Activated CD8-positive, alpha-beta memory T cell treated with anti-CD3 and anti-CD28 coated beads for 48 hours (primary cell): ENCODE data around the gene MMP7.

Experiments used
- DNase-seq, 3 experiments: peaks; one replicate each; pipeline ENCODE4 v3.0.0-alpha.2; 2020; ENCODE audit warnings: low read depth in 2 of 3, low spot score in 2 of 3

MMP7 gene

DNA sequence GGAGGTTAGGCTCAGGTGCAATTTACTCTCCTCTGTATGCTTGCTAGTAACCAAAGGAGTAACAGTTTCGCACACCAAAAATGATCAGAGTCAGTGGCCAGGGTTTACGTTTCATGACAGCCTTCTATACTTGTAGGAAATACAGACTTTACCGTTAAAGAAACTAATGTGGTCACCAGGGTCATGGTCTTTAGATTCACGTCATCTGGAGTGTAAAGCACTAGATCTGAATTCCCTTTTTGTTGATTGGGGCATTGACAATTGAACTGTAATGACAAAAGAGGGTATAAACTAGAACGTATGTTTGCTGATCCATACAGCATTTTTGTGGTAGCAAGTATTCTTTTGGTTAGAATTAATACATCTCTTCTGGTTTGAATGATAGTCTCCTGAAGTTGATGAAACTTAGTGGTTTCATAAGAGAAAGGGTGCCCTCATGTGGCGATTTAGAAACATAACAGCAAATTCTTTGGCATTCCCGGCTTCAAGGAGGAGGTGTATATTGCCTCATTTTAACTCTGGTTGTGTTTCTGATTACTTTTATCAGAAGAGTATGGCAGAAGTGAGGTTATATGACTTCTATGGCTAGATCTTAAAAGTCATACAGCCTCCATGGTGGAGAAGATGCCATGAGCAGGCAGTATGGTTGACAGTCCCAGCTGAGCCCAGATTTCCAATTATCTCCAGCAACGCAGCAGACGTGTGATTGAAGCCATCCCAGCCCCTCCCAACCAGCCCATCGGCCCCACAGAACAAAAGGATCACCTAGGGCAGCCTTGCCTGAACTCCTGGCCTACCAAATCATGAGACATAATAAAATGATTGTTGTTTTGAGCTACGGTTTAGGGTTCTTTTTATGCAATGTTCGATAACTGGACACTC lies 35.1 kb downstream of the MMP7 start:
- no peak for DNase-seq

DNA sequence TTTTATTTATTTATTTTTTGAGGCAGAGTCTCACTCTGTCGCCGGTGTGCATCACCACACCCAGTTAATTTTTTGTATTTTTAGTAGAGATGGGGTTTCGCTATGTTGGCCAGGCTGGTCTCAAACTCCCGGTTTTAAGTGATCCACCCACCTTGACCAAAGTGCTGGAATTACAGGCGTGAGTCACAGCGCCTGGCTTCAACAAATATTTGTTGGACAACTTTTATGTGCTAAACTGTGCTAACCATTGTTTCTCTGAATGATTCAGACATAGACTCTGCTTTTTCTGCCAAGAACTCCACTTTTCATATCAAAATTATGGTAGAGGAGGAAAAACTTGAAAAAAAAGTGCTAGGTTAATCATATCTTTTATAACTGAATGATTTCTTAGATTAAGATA lies 36.3 kb downstream of the MMP7 start:
- no peak for DNase-seq

DNA sequence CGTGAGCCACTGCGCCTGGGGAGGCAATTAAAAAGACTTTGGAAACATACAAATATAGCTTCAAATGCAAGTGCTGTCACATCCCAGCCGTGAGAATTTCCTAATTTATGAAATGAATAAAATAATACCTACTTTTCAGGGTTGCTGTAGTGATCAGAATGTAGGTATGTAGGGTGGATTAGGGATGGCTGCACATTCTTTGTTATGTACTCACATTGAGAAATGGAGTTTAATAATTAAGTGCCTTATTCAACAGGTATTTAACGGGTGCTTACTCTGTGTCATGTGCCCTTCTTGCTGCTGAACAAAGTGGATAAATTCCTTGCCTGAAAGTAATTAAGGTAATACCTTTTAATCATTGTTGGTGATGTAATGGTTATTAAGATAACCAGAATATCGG lies 37.0 kb downstream of the MMP7 start:
- no peak for DNase-seq

DNA sequence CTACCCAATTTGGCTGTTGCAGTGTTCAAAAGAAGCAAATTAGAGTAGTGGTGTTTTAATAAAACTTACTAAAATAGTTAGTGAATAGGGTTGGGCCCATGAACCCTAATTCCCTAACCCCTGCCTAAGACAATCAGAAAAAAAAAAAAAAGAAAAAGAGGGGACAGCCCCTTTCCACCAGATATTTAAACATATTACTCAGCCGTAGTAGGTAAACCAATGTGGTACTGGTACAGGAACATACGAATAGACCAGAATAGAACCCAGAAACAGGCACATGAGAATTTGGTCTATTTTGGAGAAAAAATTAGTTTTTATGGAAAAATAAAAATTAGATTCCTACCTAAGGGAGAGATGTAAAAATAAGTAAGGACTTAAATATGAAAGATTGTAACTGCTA lies 38.6 kb downstream of the MMP7 start:
- DNase-seq, result no peak

DNA sequence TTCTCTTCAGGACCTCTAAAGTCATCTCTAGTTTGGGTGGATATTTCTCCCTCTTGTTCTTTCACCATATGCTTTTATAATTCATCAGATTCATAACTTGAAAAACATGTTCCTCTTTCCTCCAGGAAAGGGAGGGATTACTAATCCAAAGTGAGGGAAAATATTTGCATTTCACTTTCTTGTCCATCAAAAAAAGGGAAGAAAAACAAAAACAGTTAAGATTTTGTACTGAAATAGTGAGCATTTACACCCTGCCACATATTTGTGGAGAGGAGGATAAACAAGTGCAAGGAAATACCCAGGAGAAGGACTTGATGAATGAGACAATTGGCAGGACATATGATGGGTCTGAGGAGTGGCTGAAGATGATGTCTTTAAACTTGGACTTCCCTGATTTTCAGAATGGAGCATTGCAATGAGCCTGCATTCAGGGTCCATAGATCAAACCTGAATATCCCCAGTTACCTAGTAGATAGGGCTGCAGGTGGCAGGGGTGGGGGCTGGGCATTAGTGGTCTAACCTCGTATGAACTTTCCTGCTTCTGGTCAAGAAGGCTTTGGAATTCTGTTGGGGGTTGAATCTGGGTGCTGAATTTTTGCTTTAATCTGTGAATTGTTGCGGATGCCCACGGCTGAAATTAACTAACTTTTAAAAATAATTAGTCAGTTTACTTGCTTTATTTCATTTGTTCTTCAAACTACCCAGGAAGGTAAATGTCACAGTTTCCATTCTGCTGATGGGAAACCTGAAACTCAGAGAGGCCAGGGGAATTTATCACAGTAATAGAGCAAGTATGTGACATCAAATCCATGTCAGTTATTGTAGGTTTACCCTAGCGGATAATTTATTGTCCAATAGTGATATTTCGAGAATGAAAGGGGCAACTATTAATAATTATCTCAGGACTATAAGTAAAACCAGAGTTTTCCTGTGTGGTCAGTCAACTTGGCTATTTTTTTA lies 41.1 kb downstream of the MMP7 start:
- no peak for DNase-seq

DNA sequence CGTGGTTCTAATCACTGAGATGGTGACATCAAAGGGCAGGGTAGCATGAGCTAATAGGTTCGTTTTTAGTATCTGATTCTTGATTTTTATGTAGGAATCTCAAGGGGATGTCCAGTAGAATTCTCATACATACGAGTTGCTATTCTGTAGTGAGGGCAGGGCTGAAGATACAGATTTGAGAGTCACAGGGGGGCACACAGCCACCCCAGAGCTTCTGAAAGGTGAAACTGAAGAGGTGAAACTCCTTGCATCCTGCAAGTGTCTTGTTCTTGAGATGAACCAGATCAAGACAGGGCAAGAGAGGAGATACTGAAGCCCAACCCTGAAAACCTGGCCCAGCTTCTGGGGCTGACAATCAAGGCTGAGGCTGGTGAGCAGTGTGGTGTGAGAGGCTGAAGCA lies 42.3 kb downstream of the MMP7 start:
- DNase-seq, result no peak

DNA sequence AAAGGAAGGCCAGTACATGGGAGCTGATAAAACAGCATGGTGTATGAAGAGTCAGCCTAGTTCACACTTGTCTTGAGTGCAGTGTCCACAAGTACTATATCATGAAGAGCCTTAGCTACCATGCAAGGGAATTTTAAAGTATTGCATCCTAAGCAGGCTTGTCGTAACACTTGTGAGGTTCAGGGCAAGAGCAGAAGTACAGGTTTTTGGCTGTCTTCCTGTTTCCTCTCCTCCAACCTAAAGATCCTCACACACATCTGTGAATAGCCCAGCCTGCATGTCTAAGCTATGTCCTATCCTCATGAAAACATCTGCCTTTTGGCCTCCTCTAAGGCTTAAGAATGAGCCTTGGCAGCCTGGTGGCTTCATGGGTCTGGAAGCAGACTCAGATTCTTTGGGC lies 43.3 kb downstream of the MMP7 start:
- DNase-seq, result no peak

DNA sequence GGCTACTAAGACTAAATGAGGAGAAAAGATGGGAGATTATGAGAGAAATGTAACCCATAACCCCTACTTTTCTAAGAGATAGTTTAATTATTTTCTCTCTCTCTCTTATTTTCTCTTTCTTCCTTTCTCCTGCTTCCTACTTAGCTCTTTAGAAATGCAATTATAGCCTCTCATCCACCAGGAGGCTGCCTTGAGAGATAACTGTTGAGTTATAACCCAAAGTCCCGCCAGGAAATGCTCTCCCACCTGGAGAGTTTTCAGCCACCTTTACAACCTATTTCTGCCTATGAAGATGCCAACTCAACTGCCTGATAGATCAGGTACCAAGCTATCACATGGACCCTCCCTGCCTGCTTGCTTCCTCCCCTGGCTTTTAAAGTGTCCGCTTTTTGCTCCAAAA lies 44.0 kb downstream of the MMP7 start:
- no peak for DNase-seq

DNA sequence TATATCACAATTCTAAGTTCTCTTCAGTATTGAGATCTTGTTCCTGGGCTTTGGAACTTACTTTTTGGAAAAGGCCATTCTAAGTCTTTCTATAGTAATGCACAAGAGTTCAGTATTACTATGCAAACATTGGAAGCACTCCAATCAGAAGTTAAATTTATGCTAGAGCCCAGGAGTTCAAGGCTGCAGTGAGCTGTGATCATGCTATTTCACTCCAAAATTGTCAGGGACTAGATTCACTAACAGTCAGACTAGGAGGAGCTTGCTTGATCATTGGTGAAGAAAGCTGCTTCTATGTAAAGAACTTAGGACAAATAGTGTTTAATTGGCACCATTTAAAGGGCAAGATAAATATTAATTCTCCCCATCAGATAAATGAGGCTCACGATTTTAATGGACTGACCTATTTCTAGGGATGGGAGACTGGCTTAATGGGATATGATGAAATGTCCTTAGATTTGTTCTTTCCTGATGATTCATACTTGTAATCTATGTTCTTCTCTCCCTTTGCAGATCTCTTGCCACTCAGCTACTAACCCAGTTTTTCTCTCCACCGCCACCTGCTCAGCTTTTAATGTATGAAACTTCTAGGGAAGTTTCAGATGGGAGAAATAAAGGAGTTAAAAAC lies 45.3 kb downstream of the MMP7 start:
- DNase-seq, result no peak

DNA sequence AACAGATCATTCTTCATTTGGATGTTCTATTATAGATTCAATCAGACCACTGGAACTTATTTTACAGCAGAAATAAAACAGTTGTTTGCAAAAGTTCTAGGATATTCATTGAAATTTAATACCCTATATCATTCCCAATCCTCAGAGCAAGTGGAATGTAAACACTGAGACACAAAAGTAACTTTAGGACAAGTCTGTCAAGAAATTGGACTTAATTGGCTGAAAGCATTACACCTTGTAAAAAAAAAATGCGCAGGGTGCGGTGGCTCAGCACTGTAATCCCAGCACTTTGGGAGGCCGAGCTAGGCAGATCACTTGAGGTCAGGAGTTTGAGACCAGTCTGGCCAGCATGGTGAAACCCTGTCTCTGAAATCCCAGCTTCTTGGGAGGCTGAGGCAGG lies 48.1 kb downstream of the MMP7 start:
- DNase-seq, result no peak

DNA sequence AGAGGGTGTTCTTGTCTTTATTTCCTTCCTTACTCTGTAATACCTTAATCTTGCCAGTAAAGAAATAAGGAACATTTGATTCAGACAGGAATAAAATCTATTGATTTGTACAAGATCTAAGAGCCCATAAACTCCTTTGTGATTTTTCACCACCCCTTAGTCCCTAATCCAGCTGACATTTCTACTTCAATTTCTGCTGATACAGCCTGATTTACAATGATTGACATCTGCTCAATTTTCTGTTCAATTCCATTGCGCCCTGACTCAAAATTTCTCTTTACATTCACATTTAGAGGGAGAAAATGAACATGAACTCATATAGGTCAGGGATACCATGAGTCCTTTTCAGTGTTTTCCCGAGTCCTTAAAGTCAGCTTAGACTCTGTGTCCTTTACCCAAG lies 50.8 kb downstream of the MMP7 start:
- DNase-seq, result no peak

DNA sequence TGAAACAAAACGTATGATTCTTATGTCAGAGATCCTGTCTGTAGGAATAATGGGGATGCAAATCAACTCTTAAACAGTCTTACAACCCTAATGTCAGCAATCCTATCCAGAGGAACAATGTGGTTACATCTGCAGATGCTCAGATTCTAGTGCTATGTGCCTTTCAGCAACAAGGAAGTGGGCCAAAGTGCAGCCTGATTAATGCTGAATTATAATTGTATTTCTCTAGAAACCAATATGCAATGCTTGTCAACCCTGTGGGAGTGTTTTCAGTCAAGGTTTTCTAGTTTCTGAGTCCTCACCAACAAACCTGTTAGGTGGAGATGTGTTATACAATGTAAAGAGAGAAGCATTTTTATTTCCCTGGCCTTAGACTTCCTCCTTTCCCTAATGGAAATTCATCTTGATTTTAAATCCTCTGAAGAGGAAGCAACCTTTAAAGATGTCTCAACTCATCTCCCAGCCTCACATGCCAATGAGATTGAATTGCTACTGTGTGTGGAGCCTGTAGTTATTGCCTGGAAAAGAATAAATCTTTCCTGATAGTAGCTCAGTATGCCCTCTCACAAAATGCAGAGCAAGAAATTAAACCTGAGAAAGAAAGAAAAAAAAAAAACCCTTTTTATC lies 51.8 kb downstream of the MMP7 start:
- DNase-seq, result no peak

DNA sequence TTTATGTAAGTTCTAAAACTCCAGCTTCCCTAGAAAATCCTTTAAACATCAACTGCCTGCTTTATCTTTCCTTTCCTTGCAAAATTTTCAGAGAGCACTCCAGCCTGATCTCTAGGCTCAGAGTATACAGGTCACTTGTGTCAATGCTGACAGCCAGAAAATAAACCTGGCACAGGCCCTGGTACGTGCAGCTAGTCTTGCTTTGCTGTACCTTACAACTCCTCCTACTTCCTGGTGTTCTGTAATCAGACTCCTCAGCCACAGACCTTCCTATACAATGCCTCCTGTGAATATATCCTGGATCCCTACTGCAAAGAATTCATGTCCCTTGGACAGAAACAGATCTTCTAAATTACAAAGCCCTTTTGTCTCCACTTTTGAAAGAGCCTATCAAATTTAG lies 53.7 kb downstream of the MMP7 start:
- DNase-seq, result no peak

DNA sequence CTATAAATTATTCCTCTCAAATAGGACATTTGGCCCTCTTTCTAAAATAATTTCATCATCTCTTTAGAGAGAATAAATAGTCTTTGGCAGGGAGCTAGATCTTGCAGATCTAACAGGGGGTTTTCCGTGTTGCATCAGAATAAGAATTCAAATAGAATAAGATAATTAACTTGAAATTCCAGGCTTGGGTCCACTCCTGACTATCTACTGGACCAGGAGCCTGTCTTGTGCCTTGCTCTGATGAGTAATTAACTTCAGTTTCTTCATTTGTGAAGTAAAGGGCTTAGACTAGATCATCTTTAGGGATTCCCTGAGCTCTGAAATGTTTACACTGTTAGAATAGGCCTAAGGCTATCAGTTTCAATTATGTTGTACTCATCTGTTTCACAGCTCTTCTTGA lies 54.5 kb downstream of the MMP7 start:
- no peak for DNase-seq

DNA sequence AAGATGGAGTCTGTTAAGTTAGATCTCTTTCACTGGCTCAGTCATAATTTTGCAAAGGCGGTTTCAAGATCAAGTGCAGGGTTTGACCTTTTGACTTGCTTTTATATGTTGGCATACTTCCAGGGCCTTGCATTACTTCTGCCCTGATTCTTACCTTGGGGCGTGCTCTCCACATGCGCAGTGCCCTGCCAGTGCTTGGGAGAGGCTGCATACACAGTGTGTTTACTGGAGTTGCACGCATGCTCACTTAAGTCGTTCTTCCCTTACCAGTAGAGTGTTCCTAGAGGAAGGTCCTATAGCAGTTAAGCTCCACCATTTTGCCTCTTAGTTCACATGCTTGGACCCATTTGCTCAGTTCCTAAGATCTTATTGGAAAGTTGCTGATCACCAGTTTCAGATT lies 57.0 kb downstream of the MMP7 start:
- DNase-seq, result no peak

DNA sequence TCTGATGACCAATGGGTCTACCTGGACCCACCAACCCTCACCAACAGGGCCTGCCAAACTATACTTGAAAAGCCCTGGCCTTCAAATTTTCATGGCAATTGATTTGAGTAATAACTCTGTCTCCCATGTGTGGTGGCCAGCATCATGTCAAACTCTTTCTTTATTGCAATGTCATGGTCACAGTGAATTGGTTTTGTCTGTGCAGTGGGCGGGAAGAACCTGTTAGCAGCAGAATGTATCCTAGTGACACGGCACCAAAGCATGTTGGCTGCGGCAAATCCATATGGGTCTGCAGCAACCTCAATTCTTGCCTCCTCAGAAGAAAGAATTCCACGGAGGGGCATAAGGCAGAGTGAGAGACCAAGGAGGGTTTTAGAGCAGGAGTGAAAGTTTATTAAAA lies 58.4 kb downstream of the MMP7 start:
- no peak for DNase-seq

DNA sequence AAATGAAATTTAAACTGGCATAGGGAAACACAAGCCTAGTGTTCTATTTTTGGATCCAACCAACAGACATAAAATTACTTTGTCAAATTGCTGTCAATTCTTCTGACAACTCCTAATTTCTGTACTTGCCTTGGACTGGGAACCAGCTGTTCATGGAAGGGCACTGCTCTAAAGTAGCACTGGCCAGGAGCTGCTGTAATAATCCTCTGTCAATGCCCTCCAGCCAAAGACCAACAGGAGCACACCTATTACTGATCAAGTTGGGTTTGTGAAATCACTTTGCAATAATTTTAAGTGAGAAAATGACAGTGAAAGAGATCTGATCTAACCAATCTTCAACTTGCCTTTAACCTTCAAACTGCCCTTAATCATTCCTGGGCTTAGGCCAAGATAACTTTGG lies 59.1 kb downstream of the MMP7 start:
- no peak for DNase-seq
